HUES48 (cell line): ENCODE measurements around the gene RPUSD3.

Source experiments
- H3K27ac ChIP-seq: one replicate; pipeline ENCODE4 v1.7.0; 2013; ENCODE audit warnings: low read depth, low read length, inconsistent platforms
- H3K27me3 ChIP-seq: 2 replicates; pipeline ENCODE4 v1.6.1; 2013; ENCODE audit warnings: mild to moderate bottlenecking, low read length; ENCODE audit not compliant: control insufficient read depth, insufficient read depth
- H3K36me3 ChIP-seq: 2 replicates; pipeline ENCODE4 v1.6.1; 2013; ENCODE audit warnings: low read length; ENCODE audit not compliant: control insufficient read depth, insufficient read depth
- H3K4me1 ChIP-seq: 2 replicates; pipeline ENCODE4 v1.6.1; 2013; ENCODE audit warnings: mild to moderate bottlenecking, low read length; ENCODE audit not compliant: control insufficient read depth, insufficient read depth
- H3K4me3 ChIP-seq: 2 replicates; pipeline ENCODE4 v1.5.1; 2013; ENCODE audit warnings: mild to moderate bottlenecking, low read depth, low read length
- H3K9ac ChIP-seq: 2 replicates; pipeline ENCODE4 v1.6.1; 2013; ENCODE audit warnings: mild to moderate bottlenecking, low read depth, low read length, moderate library complexity
- H3K9me3 ChIP-seq: 2 replicates; pipeline ENCODE4 v1.6.1; 2013; ENCODE audit warnings: low read length; ENCODE audit not compliant: control insufficient read depth, insufficient read depth

Gene RPUSD3

GRCh38 chr3:9800529-9800928, 43.3 kb downstream of the RPUSD3 start:
- Histone ChIP-seq H3K4me1 (no peaks in the 10 kb centered on the region), H3K27ac (no peak overlapping the region), H3K9ac (no peak overlapping the region), H3K4me3 (no peak overlapping the region), H3K9me3 (no peaks in the 10 kb centered on the region), H3K36me3 (peaks cover 79% of the 10 kb centered on the region), H3K27me3 (no peaks in the 10 kb centered on the region)

- Histone ChIP-seq H3K27ac (no peak overlapping the region), H3K27me3 (no peaks in the 10 kb centered on the region), H3K4me3 (no peak overlapping the region), H3K9me3 (no peaks in the 10 kb centered on the region), H3K9ac (no peak overlapping the region), H3K4me1 (no peaks in the 10 kb centered on the region), H3K36me3 (peaks cover 55% of the 10 kb centered on the region)
These were observed 46.4 kb downstream of the RPUSD3 start for GRCh38 chr3:9797196-9797945.

- Histone ChIP-seq H3K4me1 (0 out of 2 replicates have a peak, but pooled peaks cover 5% of the 10 kb centered on the region), H3K9me3 (no peaks in the 10 kb centered on the region), H3K9ac (no peak overlapping the region), H3K27ac (no peak overlapping the region), H3K27me3 (no peaks in the 10 kb centered on the region), H3K4me3 (no peak overlapping the region), H3K36me3 (peaks cover 49% of the 10 kb centered on the region)
These were observed 48.6 kb downstream of the RPUSD3 start for GRCh38 chr3:9795207-9795606.

DNA sequence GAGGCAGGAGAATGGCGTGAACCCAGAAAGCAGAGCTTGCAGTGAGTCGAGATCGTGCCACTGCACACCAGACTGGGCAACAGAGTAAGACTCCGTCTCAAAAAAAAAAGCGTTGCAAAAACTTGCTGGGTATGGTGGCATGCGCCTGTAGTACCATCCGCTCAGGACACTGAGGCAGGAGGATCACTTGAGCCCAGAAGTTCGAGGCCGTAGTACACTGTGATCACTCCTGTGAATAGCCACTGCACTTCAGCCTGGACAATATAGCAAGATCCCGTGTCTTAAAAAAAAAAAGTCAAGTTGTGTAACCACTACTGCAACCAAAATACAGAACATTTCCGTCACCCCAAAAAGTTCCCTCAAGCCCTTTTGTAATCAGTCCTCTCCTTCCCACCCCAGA, 49.4 kb downstream of the RPUSD3 start:
- H3K27ac ChIP-seq = no peak overlapping the region
- no peaks in the 10 kb centered on the region for H3K27me3 ChIP-seq
- no peaks in the 10 kb centered on the region for H3K9me3 ChIP-seq
- no peak overlapping the region for H3K4me3 ChIP-seq
- 0 out of 2 replicates have a peak, but pooled peaks cover 5% of the 10 kb centered on the region for H3K4me1 ChIP-seq
- H3K36me3 ChIP-seq = peaks cover 49% of the 10 kb centered on the region
- H3K9ac ChIP-seq = no peak overlapping the region

DNA sequence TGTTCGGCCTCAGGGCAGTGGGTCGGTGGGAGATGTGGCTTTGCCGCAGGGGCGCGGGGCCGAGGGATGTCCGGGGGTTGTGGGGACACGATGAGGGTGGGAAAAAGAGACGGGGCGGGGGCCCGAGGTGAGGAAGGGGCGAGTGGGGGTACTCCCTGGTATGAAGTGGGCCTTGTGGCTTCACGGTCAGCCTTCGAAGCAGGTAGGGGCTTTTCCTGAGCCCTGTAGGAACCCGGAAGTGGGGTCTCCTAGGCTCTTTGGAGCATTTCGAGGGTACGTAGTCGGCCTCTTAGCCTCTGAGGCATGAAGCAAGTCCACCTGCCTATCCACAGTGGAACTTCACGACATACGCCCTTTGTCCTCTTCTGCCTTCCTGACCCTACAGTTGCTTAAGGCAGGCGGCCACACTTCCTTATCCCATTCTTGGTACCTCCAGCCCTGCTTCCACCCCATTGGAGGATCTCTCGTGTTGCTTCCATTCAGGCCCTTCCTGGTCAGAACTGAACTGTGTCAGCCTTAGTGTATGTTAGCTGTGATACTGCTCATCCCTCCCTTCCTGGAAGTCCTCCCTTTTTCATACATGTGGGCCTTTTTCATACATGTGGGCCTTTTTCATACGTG, 50.5 kb downstream of the RPUSD3 start:
- Histone ChIP-seq H3K27ac (peak overlapping the region; percentile 100), H3K4me3 (peak overlapping the region; percentile 81), H3K9me3 (no peaks in the 10 kb centered on the region), H3K4me1 (0 out of 2 replicates have a peak, but pooled peaks cover 5% of the 10 kb centered on the region), H3K9ac (peak overlapping the region; percentile 100), H3K36me3 (peaks cover 43% of the 10 kb centered on the region), H3K27me3 (no peaks in the 10 kb centered on the region)

- Histone ChIP-seq H3K9ac (peak within 1 kb of the TSS; percentile 100), H3K36me3 (peaks cover 36% of the 10 kb centered on the region), H3K4me3 (peak within 1 kb of the TSS; percentile 81), H3K27ac (peak within 1 kb of the TSS; percentile 100), H3K9me3 (no peaks in the 10 kb centered on the region), H3K4me1 (0 out of 2 replicates have a peak, but pooled peaks cover 5% of the 10 kb centered on the region), H3K27me3 (no peaks in the 10 kb centered on the region)
These were observed 51.2 kb downstream of the RPUSD3 start, which contains the start of the genes ARPC4 and TADA3 for GRCh38 chr3:9792405-9793160. Gene ARPC4, plus strand, starts transcription at chr3:9793082. Its CDS starts 40 bp downstream, at chr3:9793122. Gene TADA3, minus strand, starts transcription at chr3:9792473. Its CDS starts 1,007 bp downstream, at chr3:9791466.

- Histone ChIP-seq H3K36me3 (peaks cover 35% of the 10 kb centered on the region), H3K27me3 (no peaks in the 10 kb centered on the region), H3K9me3 (no peaks in the 10 kb centered on the region), H3K4me3 (peak overlapping the region; percentile 81), H3K4me1 (0 out of 2 replicates have a peak, but pooled peaks cover 5% of the 10 kb centered on the region), H3K9ac (peak overlapping the region; percentile 100), H3K27ac (peak overlapping the region; percentile 100)
These were observed 51.9 kb downstream of the RPUSD3 start for GRCh38 chr3:9791790-9792404.

DNA sequence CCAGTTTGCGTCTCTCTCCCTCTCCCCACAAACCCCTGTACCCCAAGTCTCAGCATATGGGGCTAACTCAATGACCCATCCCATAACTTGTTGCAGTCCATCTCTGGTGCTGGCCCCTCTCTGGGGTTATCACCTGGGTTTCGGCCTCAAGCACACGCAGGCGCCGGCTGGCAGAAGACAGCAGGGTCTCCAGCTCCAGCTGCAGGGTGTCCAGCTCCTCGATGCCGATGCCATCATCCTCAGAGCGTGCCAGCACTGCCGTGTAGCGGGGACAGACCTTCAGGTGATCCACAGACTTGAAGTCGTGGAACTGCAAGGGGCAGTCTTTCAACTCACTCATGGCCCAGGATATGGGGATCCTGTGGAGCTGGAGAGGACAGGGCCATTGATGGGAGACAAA, 52.7 kb downstream of the RPUSD3 start:
- Histone ChIP-seq H3K4me1 (0 out of 2 replicates have a peak, but pooled peaks cover 5% of the 10 kb centered on the region), H3K36me3 (peaks cover 42% of the 10 kb centered on the region), H3K9ac (no peak overlapping the region), H3K9me3 (no peaks in the 10 kb centered on the region), H3K27ac (no peak overlapping the region), H3K27me3 (no peaks in the 10 kb centered on the region), H3K4me3 (no peak overlapping the region; the same call in 1 of the 2 replicates)
